HepG2 (cell line): Measurements from ENCODE around the gene DIAPH3. TPM values are rescaled to one million over a fixed set of nuclear protein-coding genes. Genes with fewer than 3 reads are reported as not detected.

Source experiments
- ATAC-seq: fragments of 200-7000 bp; cut with Tn5 transposase; 3 replicates; pipeline ENCODE4 v1.9.1; 2020; ENCODE audit warnings: mild to moderate bottlenecking, moderate library complexity
- BruUV-seq: library from RNA; stranded (reverse); fragments of 400-500 nt; replicated peaks from 2 replicates; lab custom pipeline; 2021; lab: Mats Ljungman, UMichigan
- CTCF ChIA-PET: fragments of 300-600 bp; formaldehyde crosslinking; extraction: SDS; loops from one replicate; lab custom pipeline; 2021; ENCODE audit warnings: low total read pairs, inconsistent platforms, low intra/inter-chr PET ratio; lab: Yijun Ruan, JAX
- POLR2A ChIA-PET: fragments of 350-600 bp; sonication (Branson Sonifier 250); formaldehyde crosslinking; loops from one replicate; lab custom pipeline; 2020; ENCODE audit warnings: antibody characterized with exemption, inconsistent platforms; lab: Yijun Ruan, JAX
- DNase-seq: peaks from one replicate; pipeline ENCODE4 v3.0.0-alpha.2; 2015; ENCODE audit warnings: low spot score
- FAIRE-seq: peaks from 3 replicates; lab custom pipeline; 2011; peaks lifted over from hg19 to GRCh38; lab: Jason Lieb, UNC
- H2AFZ ChIP-seq: one replicate; pipeline ENCODE4 v1.6.1; 2011; ENCODE audit warnings: low read length, inconsistent platforms
- H3K27ac ChIP-seq: fragments of 300-600 bp; 3 replicates; pipeline ENCODE4 v1.8.0; 2011; ENCODE audit warnings: mixed run types, mild to moderate bottlenecking, mixed read lengths, low read length, inconsistent platforms; ENCODE audit not compliant: insufficient read depth; ENCODE audit errors: extremely low read length
- H3K27me3 ChIP-seq, 2 experiments: fragments of 200-600 bp in 1 of 2; 2 replicates in 1 of 2; 3 replicates in 1 of 2; pipeline versions ENCODE4 v1.6.0 to v1.8.0; 2011; ENCODE audit warnings: low read length in 2 of 2, mild to moderate bottlenecking in 2 of 2, moderate library complexity in 2 of 2, inconsistent platforms in 1 of 2; ENCODE audit not compliant: insufficient read depth in 2 of 2, control insufficient read depth in 1 of 2
- H3K36me3 ChIP-seq, 2 experiments: fragments of 200-600 bp in 1 of 2; replicated peaks in 1 of 2; 2 replicates in 1 of 2; 3 replicates in 1 of 2; pipeline versions ENCODE4 v1.5.1 to v1.8.0; 2011; ENCODE audit warnings: low read length in 2 of 2, inconsistent platforms in 1 of 2; ENCODE audit not compliant: insufficient read depth in 2 of 2, control insufficient read depth in 1 of 2
- H3K4me1 ChIP-seq: 2 replicates; pipeline ENCODE4 v1.5.1; 2012; ENCODE audit warnings: low read length, inconsistent platforms; ENCODE audit not compliant: insufficient read depth
- H3K4me2 ChIP-seq: 2 replicates; pipeline ENCODE4 v1.6.0; 2011; ENCODE audit warnings: low read depth, low read length, inconsistent platforms
- H3K4me3 ChIP-seq, 3 experiments: fragments of 200-600 bp in 1 of 3; sonication (generic), shearing (Covaris generic) in 1 of 3; replicated peaks in 1 of 3; 2 replicates each; pipeline ENCODE4 v1.5.1; 2011 to 2016; ENCODE audit warnings: low read length in 3 of 3, inconsistent platforms in 2 of 3, low read depth in 2 of 3, mild to moderate bottlenecking in 2 of 3, control low read depth in 1 of 3, mixed read lengths in 1 of 3; ENCODE audit not compliant: insufficient read depth in 1 of 3
- H3K79me2 ChIP-seq: one replicate; pipeline ENCODE4 v1.6.1; 2011; ENCODE audit warnings: low read length, inconsistent platforms; ENCODE audit not compliant: insufficient read depth
- H3K9ac ChIP-seq: 2 replicates; pipeline ENCODE4 v1.6.0; 2011; ENCODE audit warnings: mild to moderate bottlenecking, low read depth, low read length, inconsistent platforms; ENCODE audit not compliant: insufficient read depth
- H3K9me3 ChIP-seq: 2 replicates; pipeline ENCODE4 v1.5.1; 2012; ENCODE audit warnings: mild to moderate bottlenecking, low read length
- H4K20me1 ChIP-seq: 2 replicates; pipeline ENCODE4 v1.6.0; 2011; ENCODE audit warnings: inconsistent platforms, mild to moderate bottlenecking, low read length, moderate library complexity; ENCODE audit not compliant: insufficient read depth
- ATF4 ChIP-seq, 2 experiments: fragments of 450-650 bp in 1 of 2; sonication (generic) in 1 of 2; formaldehyde crosslinking; IDR thresholded peaks; 2 replicates each; pipeline versions ENCODE4 v1.5.0 to v1.8.0; 2020 to 2022; ENCODE audit warnings: mild to moderate bottlenecking in 1 of 2, missing genetic modification reagents in 1 of 2
- CEBPZ ChIP-seq: IDR thresholded peaks from 2 replicates; pipeline ENCODE4 v1.6.1; 2012; ENCODE audit warnings: low read length, improper control_type of control experiment
- CREM ChIP-seq, 2 experiments: sonication (generic) in 1 of 2; formaldehyde crosslinking in 1 of 2; IDR thresholded peaks; 2 replicates each; pipeline versions ENCODE4 v1.4.0 to v1.6.1; 2016 to 2020; ENCODE audit warnings: antibody characterized with exemption in 1 of 2, mild to moderate bottlenecking in 1 of 2, missing genetic modification reagents in 1 of 2
- DDIT3 ChIP-seq: sonication (generic); formaldehyde crosslinking; IDR thresholded peaks from 2 replicates; pipeline ENCODE4 v1.4.0; 2020; ENCODE audit warnings: mild to moderate bottlenecking, missing genetic modification reagents
- E2F5 ChIP-seq: sonication (generic); formaldehyde crosslinking; conservative IDR thresholded peaks from 2 replicates; pipeline ENCODE4 v1.4.0; 2020; ENCODE audit warnings: missing genetic modification reagents
- FOXM1 ChIP-seq: sonication (generic); formaldehyde crosslinking; IDR thresholded peaks from 2 replicates; pipeline ENCODE4 v1.5.0; 2020; ENCODE audit warnings: missing genetic modification reagents
- HIC2 ChIP-seq: sonication (generic); formaldehyde crosslinking; IDR thresholded peaks from 2 replicates; pipeline ENCODE4 v1.9.0; 2022; ENCODE audit warnings: low read depth, missing genetic modification reagents
- PHF21A ChIP-seq: sonication (generic); formaldehyde crosslinking; IDR thresholded peaks from 2 replicates; pipeline ENCODE4 v1.5.0; 2020; ENCODE audit warnings: mild to moderate bottlenecking, missing genetic modification reagents
- PPARG ChIP-seq: conservative IDR thresholded peaks from 2 replicates; pipeline ENCODE4 v1.6.1; 2016; ENCODE audit warnings: missing biosample characterization, missing genetic modification reagents
- SMAD3 ChIP-seq: sonication (generic); formaldehyde crosslinking; IDR thresholded peaks from 2 replicates; pipeline ENCODE4 v1.4.0; 2020; ENCODE audit warnings: missing genetic modification reagents
- TBP ChIP-seq: sonication (generic); formaldehyde crosslinking; IDR thresholded peaks from 2 replicates; pipeline ENCODE4 v1.5.0; 2020; ENCODE audit warnings: missing genetic modification reagents
- WGBS: methylation state at CpG from one replicate; pipeline ENCODE4 v1.1.6; 2017; ENCODE audit warnings: low lambda C conversion rate; 5-methylcytosine and 5-hydroxymethylcytosine counted together
- in situ Hi-C: cut with HindIII; loops from 2 replicates; pipeline ENCODE4 v1.10.0; 2017; ENCODE audit warnings: low pct_unique_long_range_greater_than_20kb; ENCODE audit not compliant: extremely low pct_ligation_motif_present
- intact Hi-C: fragments of 100-400 bp; cut with micrococcal nuclease; formaldehyde crosslinking; loops from one replicate; pipeline ENCODE4 v1.10.0; 2022; ENCODE audit not compliant: unreplicated experiment
- polyA plus RNA-seq, 8 experiments: library from polyadenylated mRNA; depleted of rRNA in 3 of 8; stranded (reverse) in 7 of 8; unstranded in 1 of 8; fragments of >200 nt; fragmentation: Illumina TruSeq in 4 of 8; extraction: Trizol in 4 of 8; gene quantifications; 2 replicates each; pipeline versions ENCODE4 v1.2.1 to v1.2.3, GENCODE V29; 2011 to 2016; ENCODE audit warnings: low read depth in 4 of 8, missing spikeins in 1 of 8, mixed read lengths in 1 of 8; ENCODE audit not compliant: insufficient read depth in 1 of 8
- total RNA-seq, 5 experiments: library from RNA; depleted of rRNA; stranded (reverse); fragments of >200 nt; fragmentation: Illumina TruSeq; extraction: Trizol; gene quantifications; 2 replicates each; pipeline ENCODE4 v1.2.3, GENCODE V29; 2016; ENCODE audit warnings: low read depth in 1 of 5

The DIAPH3 gene
- total and polyA plus RNA-seq, 2 of the 13 experiments (the other 11 are each of a cell fraction or from before 2014, with no cell fraction given), result 4.0 to 9.3 TPM

GRCh38 chr13:59867867-59868266 lies 295.9 kb downstream of the DIAPH3 start:
- POLR2A ChIA-PET, result no interaction called here
- ATAC-seq (no peak), DNase-seq (no peak), FAIRE-seq (no peak)
- H3K9me3 ChIP-seq, result no peaks in the 10 kb centered on the region
- no peaks in the 10 kb centered on the region for H3K4me1 ChIP-seq
- TF ChIP-seq FOXM1 (CRISPR knock-in tag) (no peak), SMAD3 (CRISPR knock-in tag) (no peak), PHF21A (CRISPR knock-in tag) (no peak), E2F5 (CRISPR knock-in tag) (no peak), CREM (IDR thresholded peaks at IDR 0.05) (no peak), CREM (CRISPR knock-in tag; IDR thresholded peaks at IDR 0.05) (no peak), ATF4 (CRISPR knock-in tag; IDR thresholded peaks at IDR 0.05) (no peak)
- no peak overlapping the region for H3K4me2 ChIP-seq
- H3K36me3 ChIP-seq, result no peaks in the 10 kb centered on the region
- H4K20me1 ChIP-seq, result no peaks in the 10 kb centered on the region
- BruUV-seq, result no TSS peak
- in situ Hi-C loops (no loop called here), intact Hi-C loops (no loop called here)
- H2AFZ ChIP-seq, result no peak overlapping the region
- no peak overlapping the region for H3K4me3 ChIP-seq
- H3K9ac ChIP-seq, result no peak overlapping the region
- CTCF ChIA-PET, result no interaction called here
- WGBS, result 95% methylated on average over 5 of the region's 5 CpGs
- no peaks in the 10 kb centered on the region for H3K79me2 ChIP-seq
- no peaks in the 10 kb centered on the region for H3K27me3 ChIP-seq
- no peak overlapping the region for H3K27ac ChIP-seq

- WGBS, result 38% methylated on average over 3 of the region's 3 CpGs
- POLR2A ChIA-PET, result no interaction called here
- CTCF ChIA-PET, result no interaction called here
- Histone ChIP-seq H2AFZ (no peak overlapping the region), H3K27me3 (no peaks in the 10 kb centered on the region), H4K20me1 (no peaks in the 10 kb centered on the region), H3K4me3 (no peak overlapping the region), H3K9ac (no peak overlapping the region), H3K36me3 (0 out of 5 replicates have a peak, but pooled peaks cover 0 to 2% of the 10 kb centered on the region in 2 experiments), H3K9me3 (no peaks in the 10 kb centered on the region), H3K27ac (no peak overlapping the region), H3K4me2 (no peak overlapping the region), H3K4me1 (no peaks in the 10 kb centered on the region), H3K79me2 (no peaks in the 10 kb centered on the region)
- no peak for ATAC-seq
- in situ Hi-C loops (no loop called here), intact Hi-C loops (no loop called here)
- no TSS peak for BruUV-seq
- FAIRE-seq, result no peak
- no peak for DNase-seq
- TF ChIP-seq PPARG (no peak), HIC2 (CRISPR knock-in tag) (no peak), DDIT3 (CRISPR knock-in tag) (no peak), CEBPZ (no peak), TBP (CRISPR knock-in tag) (no peak)
These were observed 298.3 kb downstream of the DIAPH3 start for GRCh38 chr13:59865398-59865797.
